ENCODE measurements around the gene GPC3. TPM values are rescaled to one million over a fixed set of nuclear protein-coding genes. Genes with fewer than 3 reads are reported as not detected.

Gene GPC3
- total RNA-seq, 1 experiment from 2014 or later, result 32.4 TPM

- TF ChIP-seq ATF6 (CRISPR knock-in tag; IDR thresholded peaks at IDR 0.05) (no peak), PRRX2 (CRISPR knock-in tag; IDR thresholded peaks at IDR 0.05) (no peak)
These were observed 48.4 kb downstream of the GPC3 start (continued) for GRCh38 chrX:133937022-133937421.

GRCh38 chrX:133935076-133935475, 50.3 kb downstream of the GPC3 start:
- DNase-seq (ENCODE audit: low spot score), result no peak
- POLR2A ChIA-PET, result interaction anchor here (0.5 kb wide), 1 partner anchor 16 kb away, joined by 3 read pairs; no protein-coding TSS in a partner anchor

More at GRCh38 chrX:133935076-133935475, 50.3 kb downstream of the GPC3 start:
- Mint-ChIP-seq H3K4me3 (no peak overlapping the region), H3K9me3 (no peaks in the 10 kb centered on the region), H3K36me3 (no peaks in the 10 kb centered on the region), H3K27me3 (ENCODE audit: low read depth) (no peaks in the 10 kb centered on the region), H3K4me1 (0 out of 2 replicates have a peak, but pooled peaks cover 8% of the 10 kb centered on the region), H3K27ac (peak overlapping the region; percentile 32; the same call in 1 of the 2 replicates)
- CTCF ChIA-PET, result interaction anchor here (0.9 kb wide), 1 partner anchor 143 kb away, joined by 3 read pairs; no protein-coding TSS in a partner anchor
- no peak for ATAC-seq
- TF ChIP-seq MYBL2 (CRISPR knock-in tag; IDR thresholded peaks at IDR 0.05) (no peak), USF1 (CRISPR knock-in tag; IDR thresholded peaks at IDR 0.05) (no peak), HMGA2 (CRISPR knock-in tag; IDR thresholded peaks at IDR 0.05) (no peak), AR (CRISPR knock-in tag; IDR thresholded peaks at IDR 0.05) (no peak), CDX4 (CRISPR knock-in tag; IDR thresholded peaks at IDR 0.05; ENCODE audit: borderline replicate concordance) (no peak), TEAD1 (CRISPR knock-in tag; IDR thresholded peaks at IDR 0.05) (no peak), NFATC4 (CRISPR knock-in tag; IDR thresholded peaks at IDR 0.05) (no peak), ZNF396 (CRISPR knock-in tag; IDR thresholded peaks at IDR 0.05; ENCODE audit: borderline replicate concordance) (no peak), ZBTB21 (CRISPR knock-in tag; IDR thresholded peaks at IDR 0.05; ENCODE audit: borderline replicate concordance) (no peak), FOXJ3 (CRISPR knock-in tag; IDR thresholded peaks at IDR 0.05; ENCODE audit: borderline replicate concordance) (no peak), NFYB (CRISPR knock-in tag; conservative IDR thresholded peaks at IDR 0.05; ENCODE audit: low read depth) (no peak), ZNF219 (CRISPR knock-in tag; IDR thresholded peaks at IDR 0.05; ENCODE audit: borderline replicate concordance) (no peak), ZNF671 (CRISPR knock-in tag; IDR thresholded peaks at IDR 0.05) (no peak), NR2C2 (CRISPR knock-in tag; IDR thresholded peaks at IDR 0.05) (no peak), IRF2 (CRISPR knock-in tag; IDR thresholded peaks at IDR 0.05; ENCODE audit: borderline replicate concordance, low read depth) (no peak), PREB (CRISPR knock-in tag; IDR thresholded peaks at IDR 0.05; ENCODE audit: borderline replicate concordance) (no peak), ARID4B (CRISPR knock-in tag; IDR thresholded peaks at IDR 0.05; ENCODE audit: borderline replicate concordance) (no peak), ZNF532 (CRISPR knock-in tag; IDR thresholded peaks at IDR 0.05; ENCODE audit: borderline replicate concordance) (no peak), SOX15 (CRISPR knock-in tag; IDR thresholded peaks at IDR 0.05) (no peak)
